Subcutaneous adipose tissue (tissue), 4 donors: Measurements from ENCODE around the gene RCCD1. TPM values are rescaled to one million over a fixed set of nuclear protein-coding genes. Genes with fewer than 3 reads are reported as not detected.

Experiments used
- CTCF ChIP-seq: fragments of 450-650 bp; IDR thresholded peaks from one replicate; pipeline ENCODE4 v1.5.1; 2016; ENCODE audit warnings: low read depth, mild to moderate bottlenecking, control low read depth, antibody characterized with exemption, moderate library complexity
- total RNA-seq, 4 donors: library from RNA; depleted of rRNA; stranded (reverse); fragments of >200 nt; gene quantifications; one replicate each; pipeline ENCODE4 v1.1.0, GENCODE V29; 2016

RCCD1 gene
- total RNA-seq = 1 to 10 TPM; 4.2 to 6.6 (median 5.5) TPM

- no peak for TF ChIP-seq CTCF
Observed at GRCh38 chr15:90954712-90955623, at the start of gene RCCD1. TSS of gene RCCD1 (plus strand) at chr15:90954884. CDS start at chr15:90956735, 1,851 bp downstream.

- no peak for TF ChIP-seq CTCF
Observed at GRCh38 chr15:90905306-90906180, 49.1 kb upstream of the RCCD1 start.

GRCh38 chr15:90906181-90906849, 48.4 kb upstream of the RCCD1 start:
- no peak for TF ChIP-seq CTCF

- TF ChIP-seq CTCF = no peak
Observed at GRCh38 chr15:90907051-90907660, 47.5 kb upstream of the RCCD1 start.

GRCh38 chr15:90907838-90908507, 46.7 kb upstream of the RCCD1 start:
- TF ChIP-seq CTCF = no peak

GRCh38 chr15:90909976-90910375, 44.7 kb upstream of the RCCD1 start:
- TF ChIP-seq CTCF = no peak
